ENCODE data around the gene TREX2. TPM values are rescaled to one million over a fixed set of nuclear protein-coding genes. Genes with fewer than 3 reads are reported as not detected.

Gene TREX2
- total and polyA plus RNA-seq, 2 experiments from 2014 or later: 0.60 to 1.3 TPM

- Histone ChIP-seq H3K27me3 (no peaks in the 10 kb centered on the region), H2AFZ (no peak overlapping the region), H3K4me3 (no peak overlapping the region), H3K4me2 (peak overlapping the region; percentile 76), H3K9me2 (replicated peaks; ENCODE audit: insufficient read depth) (no peaks in the 10 kb centered on the region), H4K20me1 (ENCODE audit: insufficient read depth, poor library complexity, severe bottlenecking) (no peaks in the 10 kb centered on the region), H3K79me2 (no peaks in the 10 kb centered on the region), H3K27ac (peak overlapping the region; percentile 70), H3K9me3 (ENCODE audit: low read depth) (no peaks in the 10 kb centered on the region), H3K4me1 (ENCODE audit: insufficient read depth) (peaks cover 14% of the 10 kb centered on the region), H3K36me3 (replicated peaks; ENCODE audit: insufficient read depth, low read depth) (no peaks in the 10 kb centered on the region)
- DNase-seq (ENCODE audit: low spot score): no peak
- no peak for TF ChIP-seq CTCF (IDR thresholded peaks at IDR 0.05; ENCODE audit: poor library complexity)
- TF ChIP-seq EZH2phosphoT487 (IDR thresholded peaks at IDR 0.05; ENCODE audit: low read depth, severe bottlenecking, unreplicated experiment): no peak
- TF ChIP-seq EZH2 (IDR thresholded peaks at IDR 0.05; ENCODE audit: borderline replicate concordance): no peak
- 74% methylated on average over 10 of the region's 12 CpGs for WGBS (ENCODE audit: low lambda C conversion rate, missing lambda C conversion rate)
Measured at GRCh38 chrX:153494061-153494460, 48.2 kb upstream of the TREX2 start.

GRCh38 chrX:153493085-153493484, 47.2 kb upstream of the TREX2 start:
- TF ChIP-seq CTCF (IDR thresholded peaks at IDR 0.05; ENCODE audit: poor library complexity): no peak
- no peak for TF ChIP-seq EZH2 (IDR thresholded peaks at IDR 0.05; ENCODE audit: borderline replicate concordance)
- TF ChIP-seq EZH2phosphoT487 (IDR thresholded peaks at IDR 0.05; ENCODE audit: low read depth, severe bottlenecking, unreplicated experiment): no peak
- WGBS (ENCODE audit: low lambda C conversion rate, missing lambda C conversion rate): 80% methylated on average over 9 of the region's 11 CpGs
- no peaks in the 10 kb centered on the region for H3K36me3 ChIP-seq (replicated peaks; ENCODE audit: insufficient read depth, low read depth)
- H3K4me2 ChIP-seq: no peak overlapping the region
- DNase-seq (ENCODE audit: low spot score): no peak
- H3K9me3 ChIP-seq (ENCODE audit: low read depth): no peaks in the 10 kb centered on the region
- H3K4me1 ChIP-seq (ENCODE audit: insufficient read depth): peaks cover 21% of the 10 kb centered on the region
- no peaks in the 10 kb centered on the region for H3K9me2 ChIP-seq (replicated peaks; ENCODE audit: insufficient read depth)
- H4K20me1 ChIP-seq (ENCODE audit: insufficient read depth, poor library complexity, severe bottlenecking): no peaks in the 10 kb centered on the region
- H3K4me3 ChIP-seq: no peak overlapping the region
- H2AFZ ChIP-seq: no peak overlapping the region
- no peaks in the 10 kb centered on the region for H3K27me3 ChIP-seq
- no peaks in the 10 kb centered on the region for H3K79me2 ChIP-seq
- H3K27ac ChIP-seq: no peak overlapping the region

- Histone ChIP-seq H3K79me2 (no peaks in the 10 kb centered on the region), H3K9me2 (replicated peaks; ENCODE audit: insufficient read depth) (no peaks in the 10 kb centered on the region), H4K20me1 (ENCODE audit: insufficient read depth, poor library complexity, severe bottlenecking) (no peaks in the 10 kb centered on the region), H3K27ac (peak overlapping the region; percentile 80), H3K4me3 (no peak overlapping the region), H3K36me3 (replicated peaks; ENCODE audit: insufficient read depth, low read depth) (no peaks in the 10 kb centered on the region), H3K4me1 (ENCODE audit: insufficient read depth) (peaks cover 25% of the 10 kb centered on the region), H3K4me2 (no peak overlapping the region), H3K27me3 (no peaks in the 10 kb centered on the region), H2AFZ (no peak overlapping the region), H3K9me3 (ENCODE audit: low read depth) (no peaks in the 10 kb centered on the region)
- 88% methylated on average over 11 of the region's 12 CpGs for WGBS (ENCODE audit: low lambda C conversion rate, missing lambda C conversion rate)
- DNase-seq (ENCODE audit: low spot score): no peak
- no peak for TF ChIP-seq EZH2 (IDR thresholded peaks at IDR 0.05; ENCODE audit: borderline replicate concordance)
- TF ChIP-seq CTCF (IDR thresholded peaks at IDR 0.05; ENCODE audit: poor library complexity): no peak
- no peak for TF ChIP-seq EZH2phosphoT487 (IDR thresholded peaks at IDR 0.05; ENCODE audit: low read depth, severe bottlenecking, unreplicated experiment)
Measured at GRCh38 chrX:153492543-153492942, 46.7 kb upstream of the TREX2 start.

- H3K4me1 ChIP-seq (ENCODE audit: insufficient read depth): peaks cover 25% of the 10 kb centered on the region
- peak overlapping the region; percentile 80 for H3K27ac ChIP-seq
- WGBS (ENCODE audit: low lambda C conversion rate, missing lambda C conversion rate): 67% methylated on average over 9 of the region's 11 CpGs
- H3K36me3 ChIP-seq (replicated peaks; ENCODE audit: insufficient read depth, low read depth): no peaks in the 10 kb centered on the region
- TF ChIP-seq EZH2 (IDR thresholded peaks at IDR 0.05; ENCODE audit: borderline replicate concordance) (no peak), CTCF (IDR thresholded peaks at IDR 0.05; ENCODE audit: poor library complexity) (no peak), EZH2phosphoT487 (IDR thresholded peaks at IDR 0.05; ENCODE audit: low read depth, severe bottlenecking, unreplicated experiment) (no peak)
- H3K4me2 ChIP-seq: peak overlapping the region; percentile 20
- no peaks in the 10 kb centered on the region for H4K20me1 ChIP-seq (ENCODE audit: insufficient read depth, poor library complexity, severe bottlenecking)
- no peaks in the 10 kb centered on the region for H3K27me3 ChIP-seq
- H3K9me2 ChIP-seq (replicated peaks; ENCODE audit: insufficient read depth): no peaks in the 10 kb centered on the region
- no peak overlapping the region for H3K4me3 ChIP-seq
- peak; percentile 31 for DNase-seq (ENCODE audit: low spot score)
- no peak overlapping the region for H2AFZ ChIP-seq
- H3K79me2 ChIP-seq: no peaks in the 10 kb centered on the region
- no peaks in the 10 kb centered on the region for H3K9me3 ChIP-seq (ENCODE audit: low read depth)
Measured at GRCh38 chrX:153491918-153492317, 46.1 kb upstream of the TREX2 start.

All from hepatocyte (in vitro differentiated cells).